Stimulated activated CD4-positive, alpha-beta T cell treated with anti-CD3 and anti-CD28 coated beads, TNF-alpha, amount 100 ng/mL, for 24 hours (primary cell): ENCODE data around the gene FOXQ1.
A peak's percentile ranks its signal among the peaks of the same experiment; 100 is the strongest.

ENCODE experiments used
- DNase-seq, 3 experiments: peaks; one replicate each; pipeline ENCODE4 v3.0.0-alpha.2; 2020; ENCODE audit warnings: low read depth in 3 of 3

FOXQ1 gene, protein sequence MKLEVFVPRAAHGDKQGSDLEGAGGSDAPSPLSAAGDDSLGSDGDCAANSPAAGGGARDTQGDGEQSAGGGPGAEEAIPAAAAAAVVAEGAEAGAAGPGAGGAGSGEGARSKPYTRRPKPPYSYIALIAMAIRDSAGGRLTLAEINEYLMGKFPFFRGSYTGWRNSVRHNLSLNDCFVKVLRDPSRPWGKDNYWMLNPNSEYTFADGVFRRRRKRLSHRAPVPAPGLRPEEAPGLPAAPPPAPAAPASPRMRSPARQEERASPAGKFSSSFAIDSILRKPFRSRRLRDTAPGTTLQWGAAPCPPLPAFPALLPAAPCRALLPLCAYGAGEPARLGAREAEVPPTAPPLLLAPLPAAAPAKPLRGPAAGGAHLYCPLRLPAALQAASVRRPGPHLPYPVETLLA

DNA sequence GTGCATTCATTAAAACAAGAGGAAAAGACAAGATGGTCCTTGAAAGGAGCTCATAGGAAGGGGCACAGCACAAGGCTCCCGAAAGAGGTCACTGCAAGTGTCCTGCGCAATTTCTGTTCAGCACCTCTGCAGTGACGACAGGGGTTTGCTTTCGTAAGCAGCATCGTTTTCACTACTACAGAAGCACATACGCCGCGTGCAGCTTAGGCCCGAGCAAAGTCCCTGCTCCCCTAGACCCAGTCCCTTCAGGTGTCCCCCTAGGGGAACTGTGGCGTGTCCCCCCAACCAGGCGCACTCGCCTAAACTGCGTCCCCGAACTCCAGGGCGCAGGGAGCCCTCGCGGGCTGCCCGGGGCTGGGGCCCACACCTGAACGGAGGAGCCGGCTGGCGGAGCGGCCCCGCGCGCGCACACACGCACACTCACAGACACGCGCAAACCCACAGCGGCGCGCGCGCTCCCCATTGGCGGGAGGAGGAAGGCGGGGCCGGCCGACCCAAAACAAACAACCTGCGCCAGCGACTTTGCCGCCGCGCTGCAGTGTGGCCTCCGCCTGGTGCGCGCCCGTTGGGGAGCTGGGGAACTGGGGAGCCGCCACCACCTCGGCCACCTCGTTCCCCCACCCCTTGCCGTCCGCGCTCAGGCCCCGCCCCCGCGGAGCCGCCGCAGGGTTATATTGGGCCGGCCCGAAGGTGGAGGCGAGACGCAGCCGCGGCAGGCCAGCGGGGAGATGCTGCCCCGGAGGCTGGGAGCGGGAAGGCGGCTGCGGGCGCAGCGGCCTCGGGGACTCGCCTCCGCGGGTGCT is at the start of gene FOXQ1:
FOXQ1 (plus strand) TSS at position 699 of the 803 bp plus-strand sequence. CDS start 607 bp downstream, outside the sequence.
- peak in 1 of 3 experiments; percentile 16 for DNase-seq

DNA sequence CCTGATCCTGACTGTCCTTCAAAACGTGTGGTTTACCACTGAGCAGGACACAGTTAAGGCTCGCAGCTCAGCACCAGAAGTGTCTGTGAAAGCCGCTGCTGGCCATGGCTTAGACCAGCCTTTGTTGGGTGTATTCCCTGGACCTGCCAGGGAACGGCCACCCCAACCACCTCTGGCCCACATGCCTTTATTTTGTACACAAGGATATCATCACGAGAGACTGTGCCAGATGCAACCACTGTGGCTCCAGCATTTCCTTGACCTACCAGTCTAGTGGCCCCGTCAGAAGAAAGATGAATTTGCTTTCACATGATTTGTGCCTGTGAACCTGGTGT is 49.2 kb upstream of the FOXQ1 start:
- DNase-seq = no peak

DNA sequence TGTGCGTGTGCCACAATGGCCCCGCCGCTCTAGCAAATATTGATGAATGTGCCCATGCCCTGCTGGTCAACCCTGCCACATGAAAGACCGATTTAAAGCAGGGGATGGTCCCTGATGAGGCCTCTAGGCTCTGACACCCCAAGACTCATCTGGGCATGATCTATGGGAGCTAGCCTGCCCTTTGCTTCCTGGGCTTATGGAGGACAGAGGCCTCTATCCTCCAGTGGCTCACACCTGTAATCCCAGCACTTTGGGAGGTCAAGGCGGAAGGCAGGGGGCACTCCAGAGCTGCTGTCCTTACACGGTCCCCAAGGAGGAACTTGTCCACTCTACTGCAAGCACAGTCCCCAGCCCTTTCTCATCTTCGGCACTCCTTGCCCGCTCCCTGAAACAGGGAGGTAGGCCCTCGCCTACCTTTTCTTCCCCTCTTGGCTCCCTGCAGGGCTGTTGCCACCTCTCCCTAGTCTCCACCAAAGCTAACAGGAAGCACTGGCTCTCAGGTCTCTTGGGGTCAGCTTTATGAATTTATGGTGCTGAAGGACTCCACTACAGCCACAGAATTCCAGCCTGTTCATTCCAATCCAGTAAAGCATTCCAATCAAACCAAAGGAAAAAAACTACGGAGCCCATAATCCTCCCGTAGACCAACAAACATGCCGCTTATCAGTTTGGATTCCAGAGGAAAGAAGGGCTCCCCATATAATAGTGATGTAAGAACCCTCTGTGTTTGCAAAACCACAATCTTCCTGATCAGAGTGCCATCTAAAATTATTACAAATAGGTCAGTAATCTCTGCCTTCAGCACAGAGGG is 48.7 kb upstream of the FOXQ1 start:
- peak in 1 of 3 experiments; percentile 1 for DNase-seq

DNA sequence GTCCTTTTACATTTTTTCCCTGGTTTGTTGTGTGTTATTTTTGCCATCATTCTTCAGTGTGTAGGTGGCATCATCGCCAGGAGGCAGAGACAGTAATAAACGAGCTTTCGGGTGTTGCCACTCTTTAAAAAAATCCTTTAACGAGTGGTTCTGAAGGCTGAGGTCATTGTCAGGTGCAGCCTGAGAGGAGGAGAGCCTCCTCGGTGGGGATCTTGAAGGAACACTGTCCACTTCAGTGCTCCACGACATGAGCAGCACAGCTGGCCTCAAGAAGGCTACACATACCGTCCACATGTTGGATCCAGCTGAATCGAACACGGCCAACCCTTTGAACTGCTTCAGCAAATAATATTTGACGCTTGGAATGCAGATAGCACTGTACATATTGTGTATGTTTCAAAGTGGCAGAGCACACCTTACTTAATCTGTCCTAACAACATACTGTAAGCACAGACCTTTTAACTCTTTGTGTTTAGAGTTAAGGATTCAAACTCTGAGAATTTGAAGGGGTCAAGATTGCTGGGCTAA is 48.0 kb upstream of the FOXQ1 start:
- DNase-seq = no peak

DNA sequence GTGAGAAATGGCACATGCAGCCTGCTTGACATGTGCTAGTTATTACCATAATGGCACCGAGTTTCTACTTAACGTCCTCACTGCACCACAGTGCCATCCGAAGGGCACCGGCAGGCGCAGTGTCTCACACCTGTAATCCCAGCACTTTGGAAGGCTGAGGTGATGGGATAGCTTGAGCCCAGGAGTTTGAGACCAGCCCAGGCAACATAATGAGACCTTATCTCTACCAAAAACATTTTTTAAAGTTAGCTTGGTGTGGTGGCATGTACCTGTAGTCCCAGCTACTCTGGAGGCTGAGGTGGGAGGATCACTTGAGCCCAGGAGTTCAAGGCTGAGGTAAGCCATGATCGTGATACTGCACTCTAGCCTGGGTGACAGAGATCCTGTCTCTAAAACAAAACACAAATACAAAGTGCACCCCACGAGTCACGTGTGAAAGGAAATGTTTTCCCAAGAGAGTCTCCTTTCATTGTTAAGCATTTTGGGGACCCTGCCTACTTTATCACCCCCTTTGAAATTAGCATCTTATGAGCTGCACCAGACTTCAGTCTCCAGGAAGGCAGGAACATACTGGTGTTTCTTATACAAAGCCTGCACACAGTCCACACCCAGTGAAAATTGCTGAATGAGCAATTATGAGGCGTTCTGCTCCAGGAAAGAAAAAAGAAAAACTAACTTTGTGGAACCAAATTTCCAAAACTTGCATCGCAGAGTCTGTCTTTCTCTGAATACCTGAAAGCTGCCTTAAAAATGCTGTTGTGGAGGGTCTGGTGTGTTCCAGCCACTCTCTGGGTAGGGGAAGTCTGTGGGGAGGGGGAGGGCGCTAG is 47.1 kb upstream of the FOXQ1 start:
- DNase-seq = no peak

DNA sequence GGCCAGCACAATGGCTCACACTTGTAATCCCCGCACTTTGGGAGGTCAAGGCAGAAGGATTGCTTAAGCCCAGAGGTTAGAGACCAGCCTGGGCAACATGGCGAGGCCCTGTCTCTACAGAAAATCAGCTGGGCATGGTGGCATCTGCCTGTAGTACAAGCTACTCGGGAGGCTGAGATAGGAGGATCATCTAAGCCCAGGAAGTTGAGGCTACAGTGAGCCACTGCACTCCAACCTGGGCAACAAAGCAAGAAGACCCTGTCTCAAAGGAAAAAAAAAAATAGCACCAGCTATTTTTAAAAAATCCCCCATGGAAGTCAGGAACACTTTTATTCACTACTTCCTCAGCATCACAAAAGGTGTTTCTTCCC is 45.2 kb upstream of the FOXQ1 start:
- DNase-seq = no peak

DNA sequence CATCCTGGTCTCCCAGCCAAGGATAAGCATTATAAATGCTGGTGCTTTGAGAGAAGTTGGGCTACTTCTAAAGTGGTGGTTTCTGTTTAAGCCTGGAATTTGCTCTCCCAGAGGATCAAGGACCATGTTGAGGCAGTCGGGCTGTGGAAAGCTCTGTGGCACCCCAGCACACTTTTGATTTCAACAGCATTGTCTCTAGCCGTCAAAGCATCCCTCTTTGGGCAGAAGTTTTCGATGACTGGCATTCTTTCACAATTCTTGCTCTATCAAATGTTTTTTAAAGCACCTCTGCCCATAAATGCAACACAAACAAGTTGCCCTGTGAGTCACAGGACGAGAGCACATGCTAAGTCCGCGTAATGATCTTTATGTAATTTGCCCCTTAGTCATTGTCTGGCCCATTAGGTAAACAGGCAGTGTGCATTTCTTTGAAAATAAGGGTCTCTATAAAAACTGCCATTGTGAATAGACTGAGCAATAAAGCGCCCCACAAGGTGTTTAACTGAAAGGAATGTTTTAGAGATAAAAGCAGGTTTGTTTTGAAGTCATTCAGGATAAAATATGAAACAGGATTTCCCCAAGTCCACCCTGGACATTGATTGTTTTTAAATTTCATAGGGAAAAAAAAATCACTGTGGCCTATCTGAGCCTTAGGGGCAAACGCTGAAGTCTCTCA is 44.7 kb upstream of the FOXQ1 start:
- DNase-seq = no peak

DNA sequence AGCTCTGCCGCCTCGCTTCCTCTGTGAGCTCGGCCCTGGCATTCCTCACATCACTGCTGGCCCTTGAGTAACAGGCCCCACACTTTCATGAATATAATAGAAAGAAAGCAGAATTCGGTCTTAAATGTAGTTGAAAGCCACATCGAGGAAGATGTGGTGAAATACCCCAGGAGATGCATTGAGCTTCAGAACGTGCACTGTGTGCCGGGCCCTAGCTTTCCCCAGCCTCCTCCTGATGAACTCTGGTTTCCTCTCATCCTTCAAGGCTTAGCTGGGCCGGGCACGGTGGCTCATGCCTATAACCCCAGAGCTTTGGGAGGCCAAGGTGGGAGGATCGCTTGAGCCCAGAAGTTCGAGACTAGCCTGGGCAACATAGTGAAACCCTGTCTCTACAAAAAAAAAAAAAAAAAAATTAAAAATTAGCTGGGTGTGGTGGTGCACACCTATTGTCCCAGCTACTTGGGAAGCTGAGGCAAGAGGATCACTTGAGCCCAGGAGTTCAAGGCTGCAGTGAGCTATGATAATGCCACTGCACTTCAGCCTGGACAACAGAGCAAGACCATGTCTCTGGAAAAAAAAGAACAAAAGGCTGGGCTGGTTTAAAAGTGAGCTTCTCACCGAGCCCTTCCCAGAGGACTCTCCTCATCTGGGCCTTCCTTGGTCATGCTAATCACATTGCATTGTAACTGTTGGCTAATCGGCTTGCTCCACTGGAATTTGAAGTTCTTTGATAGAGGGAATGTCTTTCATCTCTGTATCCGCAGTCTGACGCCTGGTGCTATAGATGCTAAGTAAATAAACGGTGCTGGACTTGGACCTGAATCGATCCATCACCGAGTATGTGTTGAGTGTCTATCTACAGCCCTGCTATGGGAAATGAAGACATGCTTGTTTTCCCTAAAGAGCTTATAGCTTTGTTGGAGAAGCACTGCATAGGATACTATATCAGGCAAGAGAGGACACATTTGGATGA is 43.8 kb upstream of the FOXQ1 start:
- DNase-seq = no peak

DNA sequence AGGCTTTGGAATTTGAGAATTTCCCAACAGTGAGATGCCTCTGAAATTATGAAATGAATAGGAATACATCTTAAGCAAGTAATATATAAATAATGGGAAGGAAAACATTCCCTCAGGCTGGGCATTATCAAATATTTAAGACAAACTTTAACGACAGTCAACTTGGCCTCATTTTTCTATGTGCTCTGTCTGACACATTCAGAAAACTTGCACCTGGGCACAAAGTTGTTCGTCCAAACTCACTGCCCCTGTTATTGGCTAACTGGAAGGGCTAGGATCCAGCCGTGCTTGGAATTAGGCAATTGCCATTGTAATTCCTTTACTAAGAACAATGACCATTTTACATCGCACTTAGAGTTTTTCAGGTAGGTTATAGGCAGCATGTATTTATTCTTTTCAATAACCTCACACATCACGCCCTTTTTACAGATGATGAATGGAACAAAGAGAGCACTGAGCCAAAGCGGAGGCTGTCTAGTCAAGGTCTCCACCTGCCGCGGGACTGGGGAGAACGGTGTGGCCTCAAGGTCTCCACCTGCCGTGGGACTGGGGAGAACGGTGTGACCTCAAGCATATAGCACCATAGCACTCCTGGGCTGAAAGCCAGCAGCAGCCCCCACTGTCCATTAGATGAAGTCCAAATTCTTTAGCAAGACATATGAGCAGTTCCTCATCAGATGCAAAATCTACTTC is 40.7 kb upstream of the FOXQ1 start:
- no peak for DNase-seq

DNA sequence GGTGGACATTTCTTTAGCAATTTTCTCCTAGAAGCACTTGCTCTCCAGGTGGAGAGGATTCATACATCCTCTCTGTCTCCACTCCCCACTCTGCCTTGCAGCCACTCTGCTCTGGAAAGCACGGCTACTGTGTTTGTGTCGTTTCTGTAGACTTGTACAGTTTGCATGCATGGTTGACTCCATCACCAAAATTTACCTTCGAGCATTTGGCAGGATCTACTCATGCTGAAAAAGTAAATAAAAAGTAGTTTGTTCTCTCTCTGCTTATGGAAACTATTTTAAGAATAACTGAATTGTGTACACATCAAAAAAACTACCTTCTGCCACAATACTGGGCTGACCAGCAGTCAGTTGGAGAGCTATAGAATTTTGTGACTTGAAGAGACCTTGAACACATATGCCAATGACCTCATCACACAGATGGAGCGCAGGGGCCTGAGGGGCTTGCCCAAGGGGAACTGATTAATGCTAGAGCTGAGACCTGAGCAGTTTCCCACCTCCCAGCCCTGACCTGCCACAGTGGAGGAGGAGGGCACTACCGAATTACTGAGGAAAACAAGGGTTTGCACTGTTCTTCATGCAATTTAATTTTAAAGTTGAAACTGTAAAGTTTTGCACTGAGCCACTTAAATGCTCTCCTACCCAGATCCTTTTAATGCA is 33.7 kb upstream of the FOXQ1 start:
- no peak for DNase-seq

DNA sequence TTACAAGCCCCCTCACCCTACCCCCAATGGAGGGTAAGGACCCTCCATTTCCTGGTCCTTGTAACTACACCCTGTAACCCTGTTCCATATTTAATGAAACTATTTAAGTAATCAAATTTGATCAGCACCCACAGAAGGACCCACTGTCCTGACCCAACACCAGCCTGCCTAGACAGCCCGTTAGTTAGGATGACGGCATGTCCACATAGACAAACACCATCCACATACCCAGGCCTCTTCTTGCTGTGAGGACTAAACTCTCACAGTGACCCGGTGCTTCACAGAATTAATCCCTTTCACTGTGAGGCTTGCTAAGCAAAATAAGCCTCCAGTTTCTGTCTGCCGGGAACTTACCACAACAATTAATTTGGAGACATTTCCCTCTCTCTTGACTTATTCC is 32.8 kb upstream of the FOXQ1 start:
- no peak for DNase-seq

DNA sequence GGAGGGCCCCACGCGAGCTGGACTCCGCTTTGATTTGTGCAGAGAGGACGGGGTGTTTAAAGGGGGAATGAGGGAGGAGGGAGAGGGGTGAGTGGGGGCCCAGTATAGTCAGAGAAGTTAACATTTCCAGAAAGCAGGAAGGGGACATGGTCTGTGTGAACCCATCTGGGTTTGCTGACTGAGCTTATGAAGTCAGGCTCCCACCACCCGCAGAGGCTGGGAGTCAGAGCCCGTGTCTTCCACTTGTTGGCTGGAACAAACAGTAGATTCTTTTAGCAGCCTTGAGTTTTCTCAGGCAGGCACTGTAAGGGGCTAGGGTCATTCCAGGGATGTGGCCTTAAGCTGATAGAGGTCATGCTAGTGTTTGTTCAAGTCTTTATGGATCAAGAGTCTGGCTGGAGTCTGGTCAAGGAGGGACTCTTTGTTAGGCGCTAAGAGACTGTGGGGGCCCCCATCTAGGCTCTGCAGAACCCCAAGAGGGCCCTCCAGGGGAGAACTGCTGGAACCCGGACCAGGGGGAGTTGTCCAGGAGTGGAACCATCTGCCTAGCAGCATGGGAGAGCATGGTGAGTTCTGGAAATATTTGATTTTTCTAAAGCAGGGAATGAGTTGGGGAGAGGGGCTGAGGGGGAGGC is 31.1 kb upstream of the FOXQ1 start:
- no peak for DNase-seq

DNA sequence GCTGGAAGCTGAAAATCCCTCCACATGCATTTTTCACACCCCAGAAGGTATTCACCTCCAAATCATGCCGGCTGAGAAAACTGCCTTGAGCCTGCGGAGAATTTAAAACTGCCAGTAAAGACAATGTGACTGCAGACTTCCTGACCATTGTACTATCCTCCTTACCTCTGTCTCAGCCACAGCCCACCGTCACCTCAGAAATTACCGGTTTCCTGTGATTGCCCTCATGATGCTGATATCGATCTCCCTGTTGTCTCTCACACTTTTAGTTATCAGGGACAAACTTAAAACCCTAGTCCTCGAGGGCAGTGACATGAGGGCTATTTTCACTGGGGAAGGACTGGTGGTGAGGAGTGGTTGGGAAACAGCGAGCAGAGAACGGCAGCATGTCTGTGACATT is 30.2 kb upstream of the FOXQ1 start:
- no peak for DNase-seq

DNA sequence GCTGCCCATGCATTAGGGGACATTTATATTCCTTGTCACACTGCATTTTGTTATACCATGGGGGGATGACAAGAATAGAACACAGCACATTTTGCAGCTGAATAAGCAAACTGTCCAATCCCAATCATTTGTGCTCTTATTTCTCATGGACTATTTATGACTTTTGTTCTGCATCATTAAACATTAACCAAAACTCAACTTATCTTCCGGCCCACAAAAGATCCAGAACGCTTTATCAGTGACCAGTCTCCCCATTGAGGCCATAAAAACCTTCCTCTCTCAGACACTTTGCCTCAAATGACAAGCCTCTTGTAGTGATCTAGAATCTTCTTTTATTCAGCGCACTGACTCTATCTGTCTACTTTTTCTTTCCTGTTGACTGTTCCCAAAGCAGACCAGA is 28.4 kb upstream of the FOXQ1 start:
- no peak for DNase-seq

DNA sequence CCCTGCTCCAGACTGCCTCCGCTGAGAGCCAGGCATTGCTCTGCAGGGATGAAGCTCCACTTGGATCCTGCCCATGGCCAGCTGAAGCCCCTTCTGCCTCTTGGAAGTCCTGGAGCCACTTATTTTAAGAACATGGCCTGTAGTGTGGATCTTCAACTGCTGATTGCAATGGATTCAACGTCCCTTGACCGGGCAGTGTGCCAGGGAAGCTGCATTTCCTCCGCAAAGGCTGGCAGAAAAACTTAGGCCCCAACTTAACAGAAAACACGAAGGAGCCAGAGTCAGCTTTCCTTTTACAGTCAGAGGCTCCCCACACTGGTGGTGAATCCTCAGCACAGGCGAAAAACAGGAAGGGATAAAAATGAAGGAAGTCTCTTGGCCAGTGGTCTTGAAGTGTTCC is 26.3 kb upstream of the FOXQ1 start:
- no peak for DNase-seq

DNA sequence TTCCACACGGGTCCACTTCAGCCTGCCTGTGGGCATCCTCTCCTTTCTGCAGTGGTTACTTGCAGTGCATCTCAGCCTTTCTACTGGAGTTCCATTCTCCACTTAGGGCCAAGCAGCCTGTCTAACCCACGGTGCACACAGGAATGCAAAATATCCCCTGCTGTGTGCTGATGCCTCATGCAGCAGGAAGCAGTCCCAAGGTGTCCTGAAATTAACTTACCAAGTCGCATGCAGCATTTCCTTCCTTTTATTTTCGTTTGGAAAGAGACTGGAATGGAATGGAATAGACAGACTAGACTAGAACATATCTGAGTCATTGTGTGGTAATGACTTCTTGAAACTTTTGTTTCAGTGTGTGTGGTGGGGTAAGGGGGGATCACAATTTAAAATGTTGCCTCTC is 25.9 kb upstream of the FOXQ1 start:
- DNase-seq = no peak

DNA sequence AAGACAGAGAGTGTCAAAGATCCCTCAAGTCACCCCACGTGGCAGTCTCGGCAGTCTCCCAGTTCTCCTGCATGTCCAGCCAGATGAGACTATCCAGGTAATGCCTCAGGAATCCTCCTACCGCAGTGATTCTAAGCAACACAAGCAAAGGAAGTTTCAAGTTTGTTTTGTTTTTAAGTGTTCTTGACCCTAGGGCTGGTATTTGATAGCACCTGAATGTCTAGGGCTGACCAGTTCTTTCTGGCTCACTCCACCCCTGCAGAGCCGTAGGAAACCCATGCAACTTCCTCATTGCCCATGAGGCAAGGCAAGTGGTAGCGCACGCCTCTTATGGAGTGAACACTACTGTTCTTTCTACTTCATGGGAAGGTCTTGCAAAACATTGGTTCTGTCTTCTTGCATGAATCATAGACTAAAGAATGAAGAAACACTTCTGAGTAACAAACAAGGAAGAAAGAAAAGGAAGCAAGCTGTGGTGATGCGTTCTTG is 24.8 kb upstream of the FOXQ1 start:
- DNase-seq = no peak

DNA sequence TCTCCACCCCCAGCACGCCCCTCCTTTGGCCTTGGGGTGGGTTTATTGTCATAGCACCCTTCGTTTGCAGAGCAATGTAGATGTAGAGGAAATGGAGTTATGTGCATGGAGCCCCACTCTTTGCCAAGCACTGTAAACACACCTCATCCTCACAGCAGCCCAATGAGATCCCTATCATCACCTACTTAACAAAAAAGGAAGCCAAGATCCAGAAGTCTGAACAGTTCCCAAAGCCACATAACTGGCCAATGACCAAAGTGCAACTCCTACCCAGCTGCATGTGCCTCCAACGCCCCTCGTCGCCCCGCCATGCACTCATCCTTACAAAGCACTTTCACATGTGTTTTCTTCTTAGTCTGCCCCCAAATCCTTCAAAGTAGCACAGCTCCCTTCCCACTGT is 21.8 kb upstream of the FOXQ1 start:
- no peak for DNase-seq
